ENCODE data around the gene HRH2.

Gene HRH2

GRCh38 chr5:175724314-175725275 is 66.7 kb downstream of the HRH2 start:
- no peak overlapping the region for H2BK15ac ChIP-seq (ENCODE audit: low read length)
- H3K27me3 ChIP-seq (ENCODE audit: control insufficient read depth in 3 of 3, insufficient read depth in 3 of 3, low read depth in 1 of 3, low read length in 3 of 3), result no peaks in the 10 kb centered on the region
- no peak overlapping the region for H2BK5ac ChIP-seq (ENCODE audit: low read length)
- no peak overlapping the region for H3K4me3 ChIP-seq (ENCODE audit: low read length in 2 of 2)
- no peak overlapping the region for H2BK120ac ChIP-seq (ENCODE audit: low read depth, low read length)
- H3K4me1 ChIP-seq (ENCODE audit: control insufficient read depth in 2 of 2, insufficient read depth in 1 of 2, low read depth in 1 of 2, low read length in 2 of 2), result peaks cover 0 to 7% of the 10 kb centered on the region in 2 donors
- H3K4ac ChIP-seq (ENCODE audit: low read length), result no peak overlapping the region
- no peak overlapping the region for H2AK5ac ChIP-seq (ENCODE audit: low read depth, low read length)
- no peak overlapping the region for H4K8ac ChIP-seq (ENCODE audit: low read depth, low read length)
- WGBS, 2 donors (ENCODE audit: extremely low coverage in 2 of 2, insufficient read length in 2 of 2, insufficient replicate concordance in 1 of 2), result no CpG with 5 or more reads among the region's 15 CpGs
- DNase-seq (ENCODE audit: low spot score), result no peak
- no peak overlapping the region for H2AFZ ChIP-seq (ENCODE audit: low read length)
- no peak overlapping the region for H3K27ac ChIP-seq (replicated peaks; ENCODE audit: low read length)
- no peaks in the 10 kb centered on the region for H3K79me1 ChIP-seq (ENCODE audit: low read depth, low read length)
- no peak overlapping the region for H4K91ac ChIP-seq (ENCODE audit: low read depth, low read length, poor library complexity)
- no peak overlapping the region for H3K23ac ChIP-seq (ENCODE audit: low read depth, low read length, poor library complexity)
- H3K36me3 ChIP-seq (replicated peaks in 1 of 2; ENCODE audit: control insufficient read depth in 2 of 2, insufficient read depth in 2 of 2, low read length in 2 of 2), result no peaks in the 10 kb centered on the region
- no peaks in the 10 kb centered on the region for H3K9me3 ChIP-seq (replicated peaks in 1 of 2; ENCODE audit: control insufficient read depth in 2 of 2, insufficient read depth in 1 of 2, low read depth in 1 of 2, low read length in 2 of 2)
- no peak overlapping the region for H3K9ac ChIP-seq (ENCODE audit: low read depth, low read length, poor library complexity)
- no peak overlapping the region for H2BK12ac ChIP-seq (ENCODE audit: low read length)
- no peak overlapping the region for H3K4me2 ChIP-seq (ENCODE audit: insufficient read depth, low read length, poor library complexity, severe bottlenecking)
- no peak overlapping the region for H3K18ac ChIP-seq (ENCODE audit: low read length)
- no peak overlapping the region for H3K14ac ChIP-seq (ENCODE audit: low read length)

GRCh38 chr5:175728316-175728715 is 70.4 kb downstream of the HRH2 start:
- H3K14ac ChIP-seq (ENCODE audit: low read length), result no peak overlapping the region
- WGBS, 2 donors (ENCODE audit: extremely low coverage in 2 of 2, insufficient read length in 2 of 2, insufficient replicate concordance in 1 of 2), result no CpG with 5 or more reads among the region's 12 CpGs

GRCh38 chr5:175728885-175729828 is 71.3 kb downstream of the HRH2 start:
- WGBS, 2 donors (ENCODE audit: extremely low coverage in 2 of 2, insufficient read length in 2 of 2, insufficient replicate concordance in 1 of 2), result no CpG with 5 or more reads among the region's 33 CpGs
- H3K27me3 ChIP-seq (ENCODE audit: control insufficient read depth in 3 of 3, insufficient read depth in 3 of 3, low read depth in 1 of 3, low read length in 3 of 3), result no peaks in the 10 kb centered on the region
- no peaks in the 10 kb centered on the region for H3K79me1 ChIP-seq (ENCODE audit: low read depth, low read length)
- H2BK120ac ChIP-seq (ENCODE audit: low read depth, low read length), result no peak overlapping the region
- peak overlapping the region; percentile 82 for H3K23ac ChIP-seq (ENCODE audit: low read depth, low read length, poor library complexity)
- no peaks in the 10 kb centered on the region for H3K36me3 ChIP-seq (replicated peaks in 1 of 2; ENCODE audit: control insufficient read depth in 2 of 2, insufficient read depth in 2 of 2, low read length in 2 of 2)
- H3K4me2 ChIP-seq (ENCODE audit: insufficient read depth, low read length, poor library complexity, severe bottlenecking), result peak overlapping the region; percentile 54
- peak overlapping the region; percentile 25 for H2BK15ac ChIP-seq (ENCODE audit: low read length)
- H3K9ac ChIP-seq (ENCODE audit: low read depth, low read length, poor library complexity), result peak overlapping the region; percentile 13
- no peaks in the 10 kb centered on the region for H3K9me3 ChIP-seq (replicated peaks in 1 of 2; ENCODE audit: control insufficient read depth in 2 of 2, insufficient read depth in 1 of 2, low read depth in 1 of 2, low read length in 2 of 2)
- peak overlapping the region in 1 of 2 donors; percentile 71 for H3K4me3 ChIP-seq (ENCODE audit: low read length in 2 of 2)
- no peak overlapping the region for H3K27ac ChIP-seq (replicated peaks; ENCODE audit: low read length)
- H3K18ac ChIP-seq (ENCODE audit: low read length), result peak overlapping the region; percentile 6
- no peak overlapping the region for H3K14ac ChIP-seq (ENCODE audit: low read length)
- peak overlapping the region; percentile 10 for H2BK5ac ChIP-seq (ENCODE audit: low read length)
- H4K91ac ChIP-seq (ENCODE audit: low read depth, low read length, poor library complexity), result no peak overlapping the region
- H4K8ac ChIP-seq (ENCODE audit: low read depth, low read length), result no peak overlapping the region
- H2BK12ac ChIP-seq (ENCODE audit: low read length), result no peak overlapping the region
- H2AFZ ChIP-seq (ENCODE audit: low read length), result peak overlapping the region; percentile 24
- peak; percentile 38 for DNase-seq (ENCODE audit: low spot score)
- H2AK5ac ChIP-seq (ENCODE audit: low read depth, low read length), result peak overlapping the region; percentile 8
- no peak overlapping the region for H3K4ac ChIP-seq (ENCODE audit: low read length)
- peaks cover 0 to 11% of the 10 kb centered on the region in 2 donors for H3K4me1 ChIP-seq (ENCODE audit: control insufficient read depth in 2 of 2, insufficient read depth in 1 of 2, low read depth in 1 of 2, low read length in 2 of 2)

More at GRCh38 chr5:175728316-175728715, 70.4 kb downstream of the HRH2 start:
- Histone ChIP-seq H3K4me1 (ENCODE audit: control insufficient read depth in 2 of 2, insufficient read depth in 1 of 2, low read depth in 1 of 2, low read length in 2 of 2) (peaks cover 0 to 11% of the 10 kb centered on the region in 2 donors), H2BK5ac (ENCODE audit: low read length) (peak overlapping the region; percentile 10), H3K9ac (ENCODE audit: low read depth, low read length, poor library complexity) (no peak overlapping the region), H3K27me3 (ENCODE audit: control insufficient read depth in 3 of 3, insufficient read depth in 3 of 3, low read depth in 1 of 3, low read length in 3 of 3) (no peaks in the 10 kb centered on the region), H3K9me3 (replicated peaks in 1 of 2; ENCODE audit: control insufficient read depth in 2 of 2, insufficient read depth in 1 of 2, low read depth in 1 of 2, low read length in 2 of 2) (no peaks in the 10 kb centered on the region), H2AK5ac (ENCODE audit: low read depth, low read length) (peak overlapping the region; percentile 15), H3K79me1 (ENCODE audit: low read depth, low read length) (no peaks in the 10 kb centered on the region), H3K4ac (ENCODE audit: low read length) (no peak overlapping the region), H3K4me3 (ENCODE audit: low read length in 2 of 2) (no peak overlapping the region), H2BK15ac (ENCODE audit: low read length) (no peak overlapping the region), H3K23ac (ENCODE audit: low read depth, low read length, poor library complexity) (no peak overlapping the region), H4K91ac (ENCODE audit: low read depth, low read length, poor library complexity) (no peak overlapping the region), H2BK120ac (ENCODE audit: low read depth, low read length) (no peak overlapping the region), H3K36me3 (replicated peaks in 1 of 2; ENCODE audit: control insufficient read depth in 2 of 2, insufficient read depth in 2 of 2, low read length in 2 of 2) (no peaks in the 10 kb centered on the region), H3K4me2 (ENCODE audit: insufficient read depth, low read length, poor library complexity, severe bottlenecking) (no peak overlapping the region), H3K27ac (replicated peaks; ENCODE audit: low read length) (no peak overlapping the region), H3K18ac (ENCODE audit: low read length) (peak overlapping the region; percentile 6), H2BK12ac (ENCODE audit: low read length) (peak overlapping the region; percentile 35), H2AFZ (ENCODE audit: low read length) (no peak overlapping the region), H4K8ac (ENCODE audit: low read depth, low read length) (no peak overlapping the region)
- no peak for DNase-seq (ENCODE audit: low spot score)
